LNCAP (cell line): ENCODE data around the gene COX4I2.

Source experiments
- TF ChIP-seq, protein P1 (sequence below): fragments of 450-650 bp; IDR thresholded peaks from 2 replicates; pipeline ENCODE4 v1.5.1; 2017; ENCODE audit warnings: mild to moderate bottlenecking

COX4I2 gene

DNA sequence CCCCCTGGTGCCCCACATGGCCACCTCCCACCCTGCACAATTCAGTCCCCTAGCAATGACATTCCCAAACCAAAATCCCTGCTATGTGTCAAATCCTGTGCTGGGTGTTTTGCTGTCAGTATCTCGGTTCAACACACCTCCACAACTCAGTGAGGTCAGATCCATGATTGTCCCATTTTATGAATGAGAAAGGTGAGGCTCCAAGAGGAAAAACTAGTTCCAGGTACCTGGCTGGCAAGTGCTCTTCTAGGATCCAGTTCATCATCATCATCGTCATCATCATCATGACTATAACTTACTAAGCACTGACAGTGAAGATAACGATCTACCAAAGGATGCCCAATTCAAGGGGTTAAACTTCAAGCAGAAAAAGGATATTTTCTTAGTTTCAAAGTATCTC, 17.5 kb upstream of the COX4I2 start:
- TF ChIP-seq, protein P1, sequence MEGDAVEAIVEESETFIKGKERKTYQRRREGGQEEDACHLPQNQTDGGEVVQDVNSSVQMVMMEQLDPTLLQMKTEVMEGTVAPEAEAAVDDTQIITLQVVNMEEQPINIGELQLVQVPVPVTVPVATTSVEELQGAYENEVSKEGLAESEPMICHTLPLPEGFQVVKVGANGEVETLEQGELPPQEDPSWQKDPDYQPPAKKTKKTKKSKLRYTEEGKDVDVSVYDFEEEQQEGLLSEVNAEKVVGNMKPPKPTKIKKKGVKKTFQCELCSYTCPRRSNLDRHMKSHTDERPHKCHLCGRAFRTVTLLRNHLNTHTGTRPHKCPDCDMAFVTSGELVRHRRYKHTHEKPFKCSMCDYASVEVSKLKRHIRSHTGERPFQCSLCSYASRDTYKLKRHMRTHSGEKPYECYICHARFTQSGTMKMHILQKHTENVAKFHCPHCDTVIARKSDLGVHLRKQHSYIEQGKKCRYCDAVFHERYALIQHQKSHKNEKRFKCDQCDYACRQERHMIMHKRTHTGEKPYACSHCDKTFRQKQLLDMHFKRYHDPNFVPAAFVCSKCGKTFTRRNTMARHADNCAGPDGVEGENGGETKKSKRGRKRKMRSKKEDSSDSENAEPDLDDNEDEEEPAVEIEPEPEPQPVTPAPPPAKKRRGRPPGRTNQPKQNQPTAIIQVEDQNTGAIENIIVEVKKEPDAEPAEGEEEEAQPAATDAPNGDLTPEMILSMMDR = no peak

DNA sequence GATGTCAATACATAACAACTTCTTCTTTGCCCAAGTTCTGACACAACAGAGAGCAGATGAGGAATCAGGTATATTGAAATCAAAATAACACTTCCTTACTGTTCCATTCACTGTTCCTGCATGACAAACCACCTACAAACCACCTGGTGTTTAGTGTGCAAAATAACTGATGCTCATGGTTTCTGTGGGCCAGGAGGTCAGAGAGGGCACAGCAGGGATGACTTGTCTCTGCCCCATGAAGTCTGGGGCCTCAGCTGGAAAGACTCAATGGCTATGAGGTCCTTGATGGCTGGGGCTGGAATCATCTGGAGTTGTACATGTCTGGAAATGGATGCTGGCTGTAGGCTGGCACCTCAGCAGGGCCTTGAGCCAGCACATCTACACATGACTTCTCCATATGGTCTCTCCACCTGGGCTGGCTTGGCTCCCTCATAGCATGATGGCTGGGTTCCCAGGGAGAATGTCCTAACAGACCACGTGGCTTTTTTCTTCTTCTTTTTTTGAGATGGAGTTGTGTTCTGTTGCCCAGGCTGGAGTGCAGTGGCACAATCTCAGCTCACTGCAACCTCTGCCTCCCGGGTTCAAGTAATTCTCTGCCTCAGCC, 7.4 kb upstream of the COX4I2 start:
- TF ChIP-seq, protein P1 = no peak

- TF ChIP-seq, protein P1 = no peak
Measured at GRCh38 chr20:31632548-31633338, 5.0 kb upstream of the COX4I2 start.

GRCh38 chr20:31633339-31633914, 4.3 kb upstream of the COX4I2 start:
- TF ChIP-seq, protein P1 = no peak

GRCh38 chr20:31638317-31638716, 605 bp downstream of the COX4I2 start:
- TF ChIP-seq, protein P1 = no peak

- TF ChIP-seq, protein P1 = no peak
Measured at GRCh38 chr20:31638816-31639215, 1.1 kb downstream of the COX4I2 start.

DNA sequence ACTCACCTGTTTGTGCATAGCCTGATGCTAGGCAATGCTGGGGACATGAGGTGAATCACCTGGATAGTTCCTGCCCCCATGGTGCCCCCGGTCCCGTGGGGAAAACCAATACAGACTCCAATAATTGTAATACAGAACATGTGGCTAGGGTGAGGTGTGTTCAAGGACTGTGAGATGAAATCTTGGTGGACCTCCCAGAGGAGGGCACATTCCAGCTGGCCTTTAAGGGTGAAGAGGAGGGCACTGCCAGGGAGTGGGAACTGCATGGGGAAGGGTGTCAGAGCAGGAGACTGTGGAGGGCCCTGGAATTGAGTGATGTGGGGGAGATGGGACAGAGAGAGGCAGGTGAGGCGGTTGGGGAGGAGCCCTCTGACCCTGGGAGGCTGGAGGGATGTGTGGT, 2.5 kb downstream of the COX4I2 start:
- TF ChIP-seq, protein P1 = no peak
